ENCODE data around the gene EIF1. TPM values are rescaled to one million over a fixed set of nuclear protein-coding genes. Genes with fewer than 3 reads are reported as not detected.
"Not testable (repeated sequence)": the region's sequence is repeated elsewhere in the genome, so short reads cannot be mapped to it uniquely, and the experiment has no call there.

EIF1 gene
- total RNA-seq, 1 donor from 2014 or later: 677 TPM

- peak; percentile 99 for TF ChIP-seq CTCF (conservative IDR thresholded peaks at IDR 0.05)
- Mint-ChIP-seq H3K9me3 (no peaks in the 10 kb centered on the region), H3K4me1 (ENCODE audit: unreplicated experiment) (peaks cover 30% of the 10 kb centered on the region), H3K36me3 (no peaks in the 10 kb centered on the region), H3K4me3 (peak overlapping the region; percentile 90), H3K27ac (peak overlapping the region; percentile 98), H3K27me3 (no peaks in the 10 kb centered on the region)
- DNase-seq (ENCODE audit: extremely low spot score, unreplicated experiment): peak; percentile 97
These were observed 23.0 kb upstream of the EIF1 start for GRCh38 chr17:41665566-41666236.

- H3K27ac Mint-ChIP-seq: peak overlapping the region; percentile 98
- no peaks in the 10 kb centered on the region for H3K9me3 Mint-ChIP-seq
- H3K27me3 Mint-ChIP-seq: no peaks in the 10 kb centered on the region
- peak; percentile 2 for TF ChIP-seq CTCF (conservative IDR thresholded peaks at IDR 0.05)
- no peak for DNase-seq (ENCODE audit: extremely low spot score, unreplicated experiment)
- peak overlapping the region; percentile 90 for H3K4me3 Mint-ChIP-seq
- H3K36me3 Mint-ChIP-seq: no peaks in the 10 kb centered on the region
- peaks cover 30% of the 10 kb centered on the region for H3K4me1 Mint-ChIP-seq (ENCODE audit: unreplicated experiment)
These were observed 22.4 kb upstream of the EIF1 start for GRCh38 chr17:41666237-41666641.

- Mint-ChIP-seq H3K4me3 (peak overlapping the region; percentile 90), H3K27ac (peak overlapping the region; percentile 98), H3K9me3 (no peaks in the 10 kb centered on the region), H3K36me3 (no peaks in the 10 kb centered on the region), H3K4me1 (ENCODE audit: unreplicated experiment) (peaks cover 30% of the 10 kb centered on the region), H3K27me3 (no peaks in the 10 kb centered on the region)
- peak; percentile 96 for TF ChIP-seq CTCF (conservative IDR thresholded peaks at IDR 0.05)
- DNase-seq (ENCODE audit: extremely low spot score, unreplicated experiment): peak; percentile 88
These were observed 21.9 kb upstream of the EIF1 start for GRCh38 chr17:41666708-41667279.

DNA sequence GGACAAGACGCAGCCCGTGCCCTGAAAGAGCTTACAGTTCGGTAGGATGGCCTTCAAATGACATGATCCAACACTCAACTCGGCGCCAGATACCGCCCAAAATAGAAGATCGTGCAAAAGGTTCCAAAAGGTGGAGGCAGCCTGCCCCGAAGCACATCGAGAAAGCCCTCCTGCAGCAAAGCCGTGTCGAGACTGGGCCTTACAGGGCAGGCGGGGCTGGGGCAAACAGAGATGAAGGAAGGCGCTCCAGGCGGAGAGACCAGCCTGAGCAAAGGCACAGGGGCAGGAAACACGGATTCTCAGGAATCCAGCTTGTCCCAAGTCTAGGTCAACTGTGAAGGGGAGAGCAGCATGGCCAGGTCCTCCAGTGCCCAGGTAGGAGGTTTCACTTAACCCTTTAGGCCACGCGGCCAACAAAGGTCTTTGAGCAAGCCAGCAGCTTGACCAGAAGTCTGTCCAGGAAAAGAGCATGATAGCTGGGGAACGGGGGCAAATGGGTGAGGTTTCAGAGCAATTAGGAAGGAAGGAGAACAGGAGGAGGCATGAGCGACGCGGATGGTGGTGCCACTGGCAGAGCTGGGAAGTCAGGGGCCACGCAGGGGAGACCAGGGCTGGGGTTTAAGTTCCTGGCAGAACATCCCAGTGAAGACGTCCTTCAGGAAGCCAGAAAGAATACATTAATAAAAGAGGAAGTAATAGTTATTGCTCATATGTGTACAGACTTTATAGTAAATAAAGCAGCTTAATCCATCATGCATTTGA lies 21.2 kb upstream of the EIF1 start:
- H3K27me3 Mint-ChIP-seq: no peaks in the 10 kb centered on the region
- no peaks in the 10 kb centered on the region for H3K9me3 Mint-ChIP-seq
- no peak for TF ChIP-seq CTCF (conservative IDR thresholded peaks at IDR 0.05)
- H3K4me1 Mint-ChIP-seq (ENCODE audit: unreplicated experiment): peaks cover 30% of the 10 kb centered on the region
- H3K27ac Mint-ChIP-seq: peak overlapping the region; percentile 98
- no peaks in the 10 kb centered on the region for H3K36me3 Mint-ChIP-seq
- peak overlapping the region; percentile 90 for H3K4me3 Mint-ChIP-seq
- DNase-seq (ENCODE audit: extremely low spot score, unreplicated experiment): no peak

DNA sequence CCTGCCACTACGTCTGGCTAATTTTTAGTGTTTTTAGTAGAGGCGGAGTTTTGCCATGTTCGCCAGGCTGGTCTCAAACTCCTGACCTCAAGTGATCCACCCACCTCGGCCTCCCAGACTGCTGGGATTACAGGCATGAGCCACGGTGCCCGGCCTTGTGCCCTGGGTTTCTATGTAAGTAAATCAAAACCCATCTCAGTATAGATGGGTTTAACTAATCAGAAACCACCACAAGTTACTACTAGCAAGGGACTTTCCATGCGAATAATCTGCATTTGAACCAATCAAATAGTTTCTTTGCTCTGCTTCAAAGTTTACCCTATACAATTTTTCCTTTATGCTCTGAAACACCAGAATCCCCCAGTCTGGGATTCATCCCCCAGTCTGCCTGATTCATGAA lies 16.5 kb upstream of the EIF1 start:
- Mint-ChIP-seq H3K27me3 (no peaks in the 10 kb centered on the region), H3K36me3 (no peaks in the 10 kb centered on the region), H3K4me3 (no peak overlapping the region), H3K27ac (no peak overlapping the region), H3K9me3 (no peaks in the 10 kb centered on the region), H3K4me1 (ENCODE audit: unreplicated experiment) (peaks cover 22% of the 10 kb centered on the region)
- no peak for TF ChIP-seq CTCF (conservative IDR thresholded peaks at IDR 0.05)
- no peak for DNase-seq (ENCODE audit: extremely low spot score, unreplicated experiment)

DNA sequence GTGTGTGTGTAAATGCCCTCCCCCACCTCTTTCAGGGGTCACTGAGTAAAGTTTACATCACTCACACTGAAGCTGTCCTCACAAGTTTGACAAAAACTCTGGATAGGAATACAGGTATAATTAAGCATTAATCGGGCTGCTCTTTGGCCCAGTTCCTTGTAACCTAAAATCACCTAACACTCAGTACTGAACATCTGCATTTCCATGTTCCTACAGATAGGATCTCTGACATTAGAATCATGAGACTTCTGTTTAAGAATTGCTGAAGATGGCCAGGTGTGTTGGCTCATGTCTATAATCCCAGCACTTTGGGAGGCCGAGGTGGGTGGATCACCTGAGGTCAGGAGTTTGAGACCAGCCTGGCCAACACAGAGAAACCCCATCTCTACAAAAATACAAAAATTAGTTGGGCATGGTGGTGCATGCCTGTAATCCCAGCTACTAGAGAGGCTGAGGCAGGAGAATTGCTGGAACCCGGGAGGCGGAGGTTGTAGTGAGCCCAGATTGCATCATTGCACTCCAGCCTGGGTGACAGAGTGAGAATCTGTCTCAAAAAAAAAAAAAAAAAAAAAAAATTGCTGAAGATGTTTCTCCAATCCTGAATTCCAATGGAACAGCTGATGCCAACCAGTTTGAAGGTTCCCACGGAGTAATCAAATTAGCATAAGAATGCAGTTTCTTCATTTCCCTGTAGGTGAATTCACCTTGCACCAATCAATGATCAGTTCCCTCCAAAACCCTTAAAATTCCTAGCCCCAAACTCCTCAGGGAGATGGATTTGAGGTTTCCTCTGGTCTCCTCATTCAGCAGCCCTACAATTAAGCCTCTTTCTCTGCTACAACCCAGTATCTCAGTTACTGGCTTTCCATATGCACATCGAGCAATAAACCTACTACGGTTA lies 13.3 kb upstream of the EIF1 start:
- H3K27me3 Mint-ChIP-seq; H3K27ac Mint-ChIP-seq; H3K36me3 Mint-ChIP-seq; DNase-seq (ENCODE audit: extremely low spot score, unreplicated experiment); H3K9me3 Mint-ChIP-seq: not testable (repeated sequence)
- Mint-ChIP-seq H3K4me1 (ENCODE audit: unreplicated experiment) (peaks cover 22% of the 10 kb centered on the region), H3K4me3 (peak overlapping the region; percentile 7)
